Esophagus (tissue), 2 donors: ENCODE measurements around the gene ZNF234. TPM values are rescaled to one million over a fixed set of nuclear protein-coding genes. Genes with fewer than 3 reads are reported as not detected.
"Not testable (repeated sequence)": the region's sequence is repeated elsewhere in the genome, so short reads cannot be mapped to it uniquely, and the experiment has no call there.

Experiments
- H3K27ac ChIP-seq, 2 donors: one replicate each; pipeline ENCODE4 v1.5.1; 2013; ENCODE audit warnings: low read depth in 2 of 2, mild to moderate bottlenecking in 2 of 2, inconsistent platforms in 1 of 2, low read length in 1 of 2, moderate library complexity in 1 of 2
- H3K27me3 ChIP-seq, 2 donors: one replicate each; pipeline ENCODE4 v1.6.1; 2013; ENCODE audit warnings: low read length in 2 of 2, control low read depth in 1 of 2, mild to moderate bottlenecking in 1 of 2; ENCODE audit not compliant: insufficient read depth in 2 of 2, control insufficient read depth in 1 of 2
- H3K36me3 ChIP-seq, 2 donors: one replicate each; pipeline ENCODE4 v1.6.1; 2013; ENCODE audit warnings: low read length in 1 of 2; ENCODE audit not compliant: control insufficient read depth in 2 of 2, insufficient read depth in 2 of 2
- H3K4me1 ChIP-seq, 2 donors: one replicate each; pipeline ENCODE4 v1.6.1; 2013; ENCODE audit warnings: low read length in 1 of 2; ENCODE audit not compliant: control insufficient read depth in 2 of 2, insufficient read depth in 2 of 2
- H3K4me3 ChIP-seq, 2 donors: one replicate each; pipeline ENCODE4 v1.5.1; 2013; ENCODE audit warnings: low read length in 2 of 2, mild to moderate bottlenecking in 2 of 2, low read depth in 1 of 2, moderate library complexity in 1 of 2
- H3K9me3 ChIP-seq, 2 donors: one replicate each; pipeline ENCODE4 v1.6.1; 2013; ENCODE audit warnings: mild to moderate bottlenecking in 2 of 2, low read depth in 1 of 2, low read length in 1 of 2, moderate library complexity in 1 of 2; ENCODE audit not compliant: control insufficient read depth in 2 of 2, insufficient read depth in 1 of 2
- WGBS, 2 donors: extraction: QIAGEN DNeasy Blood & Tissue Kit; methylation state at CpG; one replicate each; pipeline ENCODE4 v1.1.7; 2013; 5-methylcytosine and 5-hydroxymethylcytosine counted together
- polyA plus RNA-seq, 2 donors: library from polyadenylated mRNA; stranded (reverse); fragments of 200-250 nt; gene quantifications; one replicate each; pipeline ENCODE4 v1.2.3, GENCODE V29; 2013
- donor health status: healthy with polysubstance abuse.
- donor health status: Bipolar disorder and iron deficiency.

ZNF234 gene
- polyA plus RNA-seq, 2 donors, result 2.0 to 2.4 TPM

DNA sequence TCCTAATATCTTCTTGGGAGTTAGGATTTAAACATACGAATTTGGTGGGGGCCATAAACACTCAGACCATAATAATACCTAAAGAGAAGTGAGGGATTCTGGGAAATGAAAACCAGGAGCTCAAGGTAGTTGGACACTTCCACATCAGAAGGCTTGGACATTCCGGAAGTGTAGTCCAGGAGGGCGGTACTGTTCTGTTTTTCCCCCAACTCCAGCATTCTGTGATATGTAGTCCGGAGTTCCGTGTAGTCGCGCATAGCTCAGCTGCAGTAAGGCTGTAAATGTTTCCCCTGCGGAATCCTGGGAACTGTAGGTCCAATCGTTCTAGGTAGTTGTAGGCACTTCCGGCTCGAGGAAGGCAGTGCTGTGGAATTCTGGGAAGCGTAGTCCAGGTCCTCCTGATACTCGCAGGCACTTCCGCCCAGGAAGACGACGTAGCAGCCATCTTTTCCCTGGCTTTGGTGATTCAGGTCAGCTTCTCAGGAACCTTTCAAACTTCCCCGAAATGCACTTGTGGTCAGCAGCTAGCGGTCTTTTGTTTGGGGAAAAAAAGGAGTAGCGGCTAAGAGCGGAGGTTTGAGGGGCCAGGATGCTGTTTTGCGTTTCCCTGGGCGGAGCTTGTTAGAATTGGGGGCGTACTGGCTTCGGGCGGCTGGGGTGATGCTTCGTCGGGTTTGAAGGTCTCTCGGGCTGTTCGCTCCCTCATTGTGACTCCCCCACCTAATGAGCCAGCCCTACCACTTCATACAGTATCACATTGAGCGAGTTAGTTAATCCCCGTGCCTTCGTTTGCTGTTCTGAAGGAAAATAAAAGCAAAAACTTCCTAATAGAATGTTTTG, 23.5 kb downstream of the ZNF234 start, which contains the start of gene ZNF226:
Gene ZNF226, plus strand, starts transcription at position 428 of the 840 bp plus-strand sequence. CDS start 4,981 bp downstream, outside the sequence.
- 0 to 1% methylated on average over 32 of the region's 32 CpGs for WGBS, 2 donors
- peaks cover 3 to 5% of the 10 kb centered on the region in 2 donors for H3K9me3 ChIP-seq

DNA sequence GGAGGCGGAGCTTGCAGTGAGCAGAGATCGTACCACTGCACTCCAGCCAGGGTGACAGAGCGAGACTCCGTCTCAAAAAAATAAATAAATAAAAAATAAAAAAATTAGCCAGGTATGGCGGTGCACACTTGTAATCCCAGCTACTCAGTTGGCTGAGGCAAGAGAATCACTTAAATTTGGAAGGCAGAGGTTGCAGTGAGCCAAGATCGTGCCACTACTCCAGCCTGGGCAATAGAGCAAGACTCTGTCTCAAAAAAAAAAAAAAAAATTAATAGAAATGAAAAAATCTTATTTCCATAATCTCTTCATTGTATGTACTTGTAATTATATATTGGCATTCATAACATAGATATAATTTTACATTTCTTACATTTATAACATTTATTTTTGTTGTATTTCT, 29.3 kb downstream of the ZNF234 start:
- peaks cover 3 to 13% of the 10 kb centered on the region in 2 donors for H3K9me3 ChIP-seq
- H3K4me3 ChIP-seq, H3K4me1 ChIP-seq, H3K27ac ChIP-seq, H3K27me3 ChIP-seq: not testable (repeated sequence)
- peaks cover 28 to 40% of the 10 kb centered on the region in 2 donors for H3K36me3 ChIP-seq
- 99% methylated on average over 6 of the region's 6 CpGs for WGBS, 2 donors

More for the DNA sequence above, 23.5 kb downstream of the ZNF234 start, which contains the start of gene ZNF226:
- peak within 1 kb of the TSS; percentile 76 to 97 for H3K4me3 ChIP-seq
- peaks cover 8 to 12% of the 10 kb centered on the region in 2 donors for H3K36me3 ChIP-seq
- no peaks in the 10 kb centered on the region for H3K27me3 ChIP-seq
- peaks cover 0 to 2% of the 10 kb centered on the region in 2 donors for H3K4me1 ChIP-seq
- H3K27ac ChIP-seq, result peak within 1 kb of the TSS; percentile 85 to 95

DNA sequence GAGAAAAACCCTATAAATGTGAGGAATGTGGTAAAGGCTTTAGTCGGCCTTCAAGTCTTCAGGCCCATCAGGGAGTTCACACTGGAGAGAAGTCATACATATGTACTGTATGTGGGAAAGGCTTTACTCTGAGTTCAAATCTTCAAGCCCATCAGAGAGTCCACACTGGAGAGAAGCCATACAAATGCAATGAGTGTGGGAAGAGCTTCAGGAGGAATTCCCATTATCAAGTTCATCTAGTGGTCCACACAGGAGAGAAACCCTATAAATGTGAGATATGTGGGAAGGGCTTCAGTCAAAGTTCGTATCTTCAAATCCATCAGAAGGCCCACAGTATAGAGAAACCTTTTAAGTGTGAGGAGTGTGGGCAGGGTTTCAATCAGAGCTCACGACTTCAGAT, 35.2 kb downstream of the ZNF234 start:
- 98% methylated on average over 3 of the region's 3 CpGs for WGBS, 2 donors
- Histone ChIP-seq H3K4me3 (no peak overlapping the region), H3K36me3 (peaks cover 26 to 31% of the 10 kb centered on the region in 2 donors), H3K4me1 (no peaks in the 10 kb centered on the region), H3K9me3 (peaks cover 8 to 32% of the 10 kb centered on the region in 2 donors), H3K27me3 (no peaks in the 10 kb centered on the region), H3K27ac (no peak overlapping the region)

DNA sequence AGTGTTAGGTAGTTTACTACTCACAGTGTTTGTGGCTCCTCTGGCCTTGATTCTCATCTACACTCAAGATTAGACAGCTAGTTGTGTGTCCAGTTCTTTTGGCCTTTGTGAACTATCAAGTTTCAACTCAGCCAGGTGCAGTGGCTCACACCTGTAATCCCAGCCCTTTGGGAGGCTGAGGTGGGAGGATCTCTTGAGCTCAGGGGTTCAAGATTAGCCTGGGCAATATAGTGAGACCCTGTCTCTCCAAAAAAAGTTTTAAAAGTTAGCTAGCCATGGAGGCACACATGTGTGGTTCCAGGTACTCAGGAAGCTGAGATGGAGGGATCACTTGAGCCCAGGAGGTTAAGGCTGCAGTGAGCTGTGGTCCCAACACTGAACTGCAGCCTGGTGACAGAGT, 39.6 kb downstream of the ZNF234 start:
- no peaks in the 10 kb centered on the region for H3K27me3 ChIP-seq
- no peak overlapping the region for H3K4me3 ChIP-seq
- H3K36me3 ChIP-seq, result peaks cover 7% of the 10 kb centered on the region in 2 donors
- peaks cover 5 to 23% of the 10 kb centered on the region in 2 donors for H3K9me3 ChIP-seq
- H3K27ac ChIP-seq, result no peak overlapping the region
- no peaks in the 10 kb centered on the region for H3K4me1 ChIP-seq

DNA sequence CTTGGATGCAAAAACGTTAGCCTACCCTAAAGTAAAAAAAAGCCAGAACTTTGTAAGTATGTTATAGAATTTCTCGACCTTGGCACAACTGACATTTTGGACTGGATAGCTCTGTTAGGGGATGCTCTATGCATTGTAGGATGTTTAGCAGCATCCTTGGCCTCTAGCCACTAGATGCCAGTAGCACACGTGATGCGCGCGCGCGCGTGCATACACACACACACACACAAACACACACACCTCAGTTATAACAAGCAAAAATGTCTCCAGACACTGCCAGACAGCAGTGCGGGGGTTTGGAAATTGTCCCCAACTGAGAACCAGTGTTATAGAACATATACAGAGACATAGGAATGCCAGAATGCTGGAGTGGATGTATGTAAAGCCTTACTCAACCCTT, 40.8 kb downstream of the ZNF234 start:
- Histone ChIP-seq H3K4me1 (no peaks in the 10 kb centered on the region), H3K4me3 (no peak overlapping the region), H3K27me3 (no peaks in the 10 kb centered on the region), H3K9me3 (peaks cover 0 to 12% of the 10 kb centered on the region in 2 donors), H3K27ac (no peak overlapping the region), H3K36me3 (no peaks in the 10 kb centered on the region)
- WGBS, 2 donors, result 82 to 87% methylated on average over 10 of the region's 10 CpGs

DNA sequence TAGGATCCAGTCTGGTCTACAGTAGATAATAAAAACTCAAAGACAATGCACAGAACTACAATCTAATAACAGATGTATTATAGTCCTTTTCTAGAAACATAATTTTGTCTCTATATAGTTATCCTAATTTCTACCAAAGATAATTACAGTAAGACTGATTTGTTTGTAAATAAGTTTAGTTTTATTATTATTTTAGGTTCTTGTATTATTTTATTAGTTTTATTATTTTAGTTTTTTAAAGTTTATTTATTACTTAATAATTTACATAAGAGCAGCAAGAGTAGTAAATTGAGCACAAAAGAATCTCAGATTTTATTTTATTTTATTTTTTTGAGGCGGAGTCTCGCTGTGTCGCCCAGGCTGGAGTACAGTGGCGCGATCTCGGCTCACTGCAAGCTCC, 48.7 kb downstream of the ZNF234 start:
- WGBS, 2 donors, result 97 to 98% methylated on average over 6 of the region's 6 CpGs
- H3K27ac ChIP-seq, result no peak overlapping the region
- peaks cover 0 to 2% of the 10 kb centered on the region in 2 donors for H3K9me3 ChIP-seq
- H3K36me3 ChIP-seq, result no peaks in the 10 kb centered on the region
- H3K27me3 ChIP-seq, result no peaks in the 10 kb centered on the region
- H3K4me3 ChIP-seq, result no peak overlapping the region
- no peaks in the 10 kb centered on the region for H3K4me1 ChIP-seq

DNA sequence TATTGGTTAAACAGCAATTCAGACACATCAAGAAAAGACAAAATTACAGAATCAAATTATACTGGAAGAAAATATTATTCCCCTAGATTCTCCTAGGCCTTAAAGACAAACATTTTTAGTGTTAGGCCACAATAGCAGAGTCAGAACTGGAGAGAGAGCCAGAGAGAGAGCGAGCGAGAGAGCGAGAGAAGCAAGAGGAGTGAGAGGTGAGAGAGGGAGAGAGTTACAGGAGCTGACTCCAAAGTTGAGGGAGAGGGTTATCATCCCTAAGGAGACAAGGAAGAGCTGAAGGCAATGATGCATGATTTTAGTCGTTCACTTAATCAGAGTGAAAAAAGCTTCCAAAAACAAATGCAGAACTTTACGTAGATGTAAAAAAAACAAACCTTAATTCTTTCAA, 50.8 kb downstream of the ZNF234 start:
- H3K27ac ChIP-seq, result no peak overlapping the region
- no peaks in the 10 kb centered on the region for H3K27me3 ChIP-seq
- no peaks in the 10 kb centered on the region for H3K36me3 ChIP-seq
- 72 to 76% methylated on average over 5 of the region's 5 CpGs for WGBS, 2 donors
- no peaks in the 10 kb centered on the region for H3K4me1 ChIP-seq
- H3K9me3 ChIP-seq, result peaks cover 0 to 2% of the 10 kb centered on the region in 2 donors
- H3K4me3 ChIP-seq, result no peak overlapping the region

DNA sequence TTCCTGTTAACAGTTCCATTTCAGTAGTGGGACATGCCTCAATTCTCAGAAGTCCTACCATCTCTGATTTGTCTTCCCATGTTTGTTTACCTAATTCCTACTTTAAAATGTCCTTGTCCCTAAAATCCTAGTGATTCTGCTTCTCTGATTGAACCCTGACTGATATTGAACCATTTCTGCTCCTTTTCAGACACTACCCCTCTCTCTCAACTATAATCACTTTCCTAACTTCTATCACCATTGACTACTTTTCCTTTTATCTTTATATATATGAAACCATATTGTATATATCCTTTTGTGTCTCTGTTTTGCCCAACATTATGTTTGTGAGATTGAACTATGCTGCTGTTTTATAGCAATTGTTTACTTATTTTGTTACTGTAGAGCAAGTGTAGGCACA, 55.4 kb downstream of the ZNF234 start:
- H3K36me3 ChIP-seq, result no peaks in the 10 kb centered on the region
- peaks cover 0 to 2% of the 10 kb centered on the region in 2 donors for H3K9me3 ChIP-seq
- no peaks in the 10 kb centered on the region for H3K27me3 ChIP-seq
- no peaks in the 10 kb centered on the region for H3K4me1 ChIP-seq
- no peak overlapping the region for H3K4me3 ChIP-seq
- no peak overlapping the region for H3K27ac ChIP-seq

DNA sequence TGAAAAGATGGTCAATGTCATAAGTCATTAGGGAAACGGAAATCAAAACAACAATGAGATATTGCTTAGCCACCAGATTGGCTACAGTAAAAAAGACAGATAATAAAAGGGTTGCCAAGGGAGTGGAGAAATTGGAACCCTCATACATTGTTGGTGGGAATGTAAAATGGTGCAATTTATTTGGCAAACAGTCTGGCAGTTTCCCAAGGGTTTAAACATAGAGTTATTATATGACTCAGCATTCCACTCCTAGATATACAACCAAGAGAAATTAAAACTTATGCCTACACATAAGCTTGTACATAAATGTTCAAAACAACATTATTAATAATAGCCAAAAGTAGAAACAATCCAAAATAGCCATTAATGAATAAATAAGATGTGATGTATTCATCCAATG, 61.1 kb downstream of the ZNF234 start:
- no peak overlapping the region for H3K4me3 ChIP-seq
- 83 to 84% methylated on average over 1 of the region's 1 CpG for WGBS, 2 donors
- H3K9me3 ChIP-seq, result peaks cover 0 to 3% of the 10 kb centered on the region in 2 donors
- no peaks in the 10 kb centered on the region for H3K36me3 ChIP-seq
- no peaks in the 10 kb centered on the region for H3K4me1 ChIP-seq
- H3K27ac ChIP-seq, result no peak overlapping the region
- no peaks in the 10 kb centered on the region for H3K27me3 ChIP-seq

DNA sequence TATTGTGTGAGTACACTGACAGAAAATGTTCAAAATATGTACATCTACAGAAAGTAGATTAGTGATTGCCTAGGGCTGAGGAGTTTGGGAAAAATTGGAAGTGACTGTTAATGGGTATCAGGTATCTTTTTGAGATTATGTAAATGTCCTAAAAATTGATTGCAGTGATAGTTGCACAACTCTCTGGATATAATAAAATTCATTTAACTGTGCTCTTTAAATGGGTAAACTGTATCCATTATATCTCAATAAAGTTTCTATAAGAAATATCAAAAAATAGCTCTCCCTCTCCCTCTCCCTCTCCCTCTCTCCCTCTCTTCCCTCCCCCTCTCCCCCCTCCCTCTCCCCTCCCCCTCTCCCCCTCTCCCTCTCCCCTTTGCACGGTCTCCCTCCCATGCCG, 61.6 kb downstream of the ZNF234 start:
- 67% methylated on average over 1 of the region's 2 CpGs; no CpG with 5 or more reads in 1 of the 2 donors for WGBS, 2 donors
- Histone ChIP-seq H3K27ac (no peak overlapping the region), H3K9me3 (peaks cover 0 to 3% of the 10 kb centered on the region in 2 donors), H3K27me3 (no peaks in the 10 kb centered on the region), H3K36me3 (no peaks in the 10 kb centered on the region), H3K4me3 (no peak overlapping the region), H3K4me1 (no peaks in the 10 kb centered on the region)
